Glutamatergic neuron (in vitro differentiated cells): ENCODE data around the gene EVC2. TPM values are rescaled to one million over a fixed set of nuclear protein-coding genes. Genes with fewer than 3 reads are reported as not detected.
"Not testable (repeated sequence)": the region's sequence is repeated elsewhere in the genome, so short reads cannot be mapped to it uniquely, and the experiment has no call there.

ENCODE experiments used
- DNase-seq: peaks from one replicate; pipeline ENCODE4 v3.0.0; 2022
- H3K27ac Mint-ChIP-seq: one replicate; pipeline ENCODE4 v1.8.0; 2020; ENCODE audit warnings: mild to moderate bottlenecking, mixed read lengths, inconsistent platforms; ENCODE audit not compliant: unreplicated experiment
- H3K27me3 Mint-ChIP-seq: one replicate; pipeline ENCODE4 v1.8.0; 2020; ENCODE audit warnings: mild to moderate bottlenecking, moderate library complexity, mixed read lengths, inconsistent platforms; ENCODE audit not compliant: unreplicated experiment
- H3K36me3 Mint-ChIP-seq: one replicate; pipeline ENCODE4 v1.8.0; 2020; ENCODE audit warnings: mild to moderate bottlenecking, mixed read lengths, inconsistent platforms; ENCODE audit not compliant: unreplicated experiment
- H3K4me1 Mint-ChIP-seq: one replicate; pipeline ENCODE4 v1.8.0; 2020; ENCODE audit warnings: mild to moderate bottlenecking, low read depth, mixed read lengths, inconsistent platforms; ENCODE audit not compliant: unreplicated experiment
- H3K4me3 Mint-ChIP-seq: one replicate; pipeline ENCODE4 v1.8.0; 2020; ENCODE audit warnings: mild to moderate bottlenecking, mixed read lengths, inconsistent platforms; ENCODE audit not compliant: unreplicated experiment
- H3K9me3 Mint-ChIP-seq: one replicate; pipeline ENCODE4 v1.8.0; 2020; ENCODE audit warnings: mild to moderate bottlenecking, moderate library complexity, mixed read lengths, inconsistent platforms; ENCODE audit not compliant: unreplicated experiment
- total RNA-seq: library from RNA; stranded (reverse); fragmentation: NEBNext Ultra II Directional; extraction: Animal tissue kit (Norgen Biotek cat#: 25700); gene quantifications from one replicate; pipeline ENCODE4 v1.2.1, GENCODE V29; 2021; ENCODE audit not compliant: unreplicated experiment
- TF ChIP-seq, protein P1 (sequence below): fragments of 200-600 bp; sonication (generic); IDR thresholded peaks from one replicate; pipeline ENCODE4 v1.5.0; 2021; ENCODE audit not compliant: partially characterized antibody, unreplicated experiment

EVC2 gene
- total RNA-seq, 1 donor from 2014 or later, result 2.3 TPM

DNA sequence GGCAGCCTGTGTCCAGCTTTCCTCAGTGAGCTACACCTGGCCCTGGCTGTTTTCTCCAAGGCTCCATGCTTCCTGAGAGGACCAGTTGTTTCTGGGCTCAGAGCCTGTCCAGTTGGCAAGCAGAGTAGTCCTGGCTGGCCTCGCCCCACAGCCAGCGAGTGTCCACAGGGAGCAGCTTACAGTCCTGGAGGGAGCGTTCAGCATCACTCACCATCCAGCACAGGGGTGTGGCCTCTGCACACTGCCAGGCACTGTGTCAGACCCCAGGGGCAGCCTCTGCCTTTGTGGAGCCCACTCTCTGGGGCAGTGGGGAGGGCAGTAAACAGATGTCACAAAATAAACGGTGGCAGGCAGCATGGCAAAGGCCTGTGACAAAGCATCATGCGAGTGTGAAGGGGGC lies 26.5 kb upstream of the EVC2 start:
- H3K4me1 Mint-ChIP-seq, result no peaks in the 10 kb centered on the region
- no peak overlapping the region for H3K27ac Mint-ChIP-seq
- DNase-seq, result no peak
- H3K36me3 Mint-ChIP-seq, result peaks cover 6% of the 10 kb centered on the region
- no peak overlapping the region for H3K4me3 Mint-ChIP-seq
- H3K9me3 Mint-ChIP-seq, result no peaks in the 10 kb centered on the region
- TF ChIP-seq, protein P1, sequence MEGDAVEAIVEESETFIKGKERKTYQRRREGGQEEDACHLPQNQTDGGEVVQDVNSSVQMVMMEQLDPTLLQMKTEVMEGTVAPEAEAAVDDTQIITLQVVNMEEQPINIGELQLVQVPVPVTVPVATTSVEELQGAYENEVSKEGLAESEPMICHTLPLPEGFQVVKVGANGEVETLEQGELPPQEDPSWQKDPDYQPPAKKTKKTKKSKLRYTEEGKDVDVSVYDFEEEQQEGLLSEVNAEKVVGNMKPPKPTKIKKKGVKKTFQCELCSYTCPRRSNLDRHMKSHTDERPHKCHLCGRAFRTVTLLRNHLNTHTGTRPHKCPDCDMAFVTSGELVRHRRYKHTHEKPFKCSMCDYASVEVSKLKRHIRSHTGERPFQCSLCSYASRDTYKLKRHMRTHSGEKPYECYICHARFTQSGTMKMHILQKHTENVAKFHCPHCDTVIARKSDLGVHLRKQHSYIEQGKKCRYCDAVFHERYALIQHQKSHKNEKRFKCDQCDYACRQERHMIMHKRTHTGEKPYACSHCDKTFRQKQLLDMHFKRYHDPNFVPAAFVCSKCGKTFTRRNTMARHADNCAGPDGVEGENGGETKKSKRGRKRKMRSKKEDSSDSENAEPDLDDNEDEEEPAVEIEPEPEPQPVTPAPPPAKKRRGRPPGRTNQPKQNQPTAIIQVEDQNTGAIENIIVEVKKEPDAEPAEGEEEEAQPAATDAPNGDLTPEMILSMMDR, result no peak
- peaks cover 1% of the 10 kb centered on the region for H3K27me3 Mint-ChIP-seq

DNA sequence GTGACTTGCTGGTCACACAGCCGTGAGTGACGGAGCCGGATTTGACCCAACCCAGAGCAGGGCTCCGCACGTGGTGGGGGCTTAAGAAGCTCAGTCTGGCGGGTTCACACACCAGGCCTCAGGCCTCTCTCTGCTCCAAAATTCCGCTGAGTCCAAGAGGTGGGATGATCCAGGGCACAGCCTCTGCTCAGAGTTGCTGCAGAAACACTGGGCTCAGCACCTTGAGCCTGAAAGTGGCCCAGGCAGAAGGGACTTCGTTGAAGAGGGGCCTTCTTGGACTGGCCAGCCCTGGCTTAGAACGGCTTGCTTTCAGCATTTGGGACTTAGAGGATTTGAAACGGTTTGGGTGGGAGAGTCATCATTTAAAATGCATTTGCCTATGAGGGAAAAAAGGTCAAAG lies 23.8 kb upstream of the EVC2 start:
- no peak overlapping the region for H3K27ac Mint-ChIP-seq

DNA sequence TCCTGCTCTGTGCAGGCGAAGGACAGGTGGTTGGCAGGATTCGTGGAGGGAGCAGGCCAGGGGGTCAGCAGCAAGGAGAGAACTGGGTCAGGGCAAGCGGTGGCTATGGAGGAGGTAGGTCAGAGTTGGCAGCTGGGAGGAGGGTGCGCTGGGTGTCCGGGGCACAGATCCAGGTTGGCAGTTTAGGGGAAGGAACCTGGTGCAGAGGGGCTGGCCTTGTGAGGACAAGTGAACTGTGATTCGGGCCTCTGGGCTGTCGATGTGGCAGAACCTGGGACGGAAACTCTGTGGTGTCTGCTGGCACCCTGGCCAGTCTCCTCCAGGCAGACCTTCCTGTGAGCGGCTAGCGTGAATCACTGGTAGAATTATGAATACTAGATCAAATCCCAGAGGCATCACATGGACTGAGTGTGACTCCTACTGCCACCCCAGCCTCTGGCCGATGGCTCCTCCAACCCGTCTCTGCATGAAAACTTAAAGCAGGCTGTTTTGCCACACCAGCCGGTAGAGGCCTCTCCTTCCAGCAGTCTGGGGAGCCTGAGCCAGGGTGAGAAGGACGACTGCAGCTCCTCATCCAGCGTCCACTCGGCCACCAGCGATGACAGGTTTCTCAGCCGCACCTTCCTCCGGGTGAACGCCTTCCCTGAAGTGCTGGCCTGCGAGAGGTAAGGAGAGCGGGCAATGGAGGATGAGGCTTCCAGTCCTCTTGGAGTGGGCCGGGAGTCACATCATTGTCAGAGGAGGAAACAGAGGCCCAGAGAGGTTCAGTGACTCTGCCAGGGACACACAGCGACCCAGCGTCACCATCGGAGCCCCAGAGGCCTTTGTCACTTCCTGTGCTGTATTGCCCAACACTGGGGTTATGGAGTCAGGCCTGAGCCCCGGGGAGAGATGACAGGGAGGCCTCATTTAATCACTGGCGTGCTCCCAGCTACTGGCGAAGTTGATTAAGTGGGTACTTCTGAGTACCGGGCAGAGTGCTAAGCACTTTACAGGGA lies 22.9 kb upstream of the EVC2 start:
- no peaks in the 10 kb centered on the region for H3K4me1 Mint-ChIP-seq
- H3K27me3 Mint-ChIP-seq, result peaks cover 5% of the 10 kb centered on the region
- DNase-seq, result no peak
- no peak overlapping the region for H3K27ac Mint-ChIP-seq
- H3K9me3 Mint-ChIP-seq, result peaks cover 4% of the 10 kb centered on the region
- H3K36me3 Mint-ChIP-seq, result peaks cover 10% of the 10 kb centered on the region
- H3K4me3 Mint-ChIP-seq, result no peak overlapping the region
- TF ChIP-seq, protein P1, result no peak

More for the DNA sequence above, 23.8 kb upstream of the EVC2 start:
- H3K4me3 Mint-ChIP-seq, result no peak overlapping the region
- no peaks in the 10 kb centered on the region for H3K4me1 Mint-ChIP-seq
- TF ChIP-seq, protein P1, result no peak
- H3K36me3 Mint-ChIP-seq, result peaks cover 10% of the 10 kb centered on the region
- no peak for DNase-seq
- H3K27me3 Mint-ChIP-seq, result peaks cover 5% of the 10 kb centered on the region
- peaks cover 4% of the 10 kb centered on the region for H3K9me3 Mint-ChIP-seq

DNA sequence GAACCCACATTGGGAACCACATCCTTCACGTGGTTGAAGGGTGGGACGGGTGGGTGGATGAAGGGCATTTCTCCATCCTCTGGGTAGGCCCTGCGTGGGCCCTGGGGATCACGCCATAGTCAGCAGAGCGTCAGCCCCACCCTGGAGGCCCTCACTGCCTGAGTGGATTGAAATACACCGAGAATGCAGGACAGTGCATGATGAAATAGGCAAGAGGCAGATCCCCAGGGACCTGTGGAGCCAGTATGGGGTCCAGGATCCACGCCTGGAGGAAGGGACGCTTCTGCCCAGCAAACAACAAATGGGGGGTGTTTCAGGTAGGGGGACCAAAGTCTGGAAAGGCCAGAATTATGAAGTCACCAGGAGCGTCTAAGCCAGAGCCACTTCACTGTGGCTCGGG lies 22.1 kb upstream of the EVC2 start:
- Mint-ChIP-seq H3K36me3 (peaks cover 10% of the 10 kb centered on the region), H3K27me3 (peaks cover 5% of the 10 kb centered on the region), H3K27ac (no peak overlapping the region), H3K9me3 (peaks cover 5% of the 10 kb centered on the region), H3K4me3 (no peak overlapping the region), H3K4me1 (no peaks in the 10 kb centered on the region)
- TF ChIP-seq, protein P1, result no peak
- DNase-seq, result no peak

DNA sequence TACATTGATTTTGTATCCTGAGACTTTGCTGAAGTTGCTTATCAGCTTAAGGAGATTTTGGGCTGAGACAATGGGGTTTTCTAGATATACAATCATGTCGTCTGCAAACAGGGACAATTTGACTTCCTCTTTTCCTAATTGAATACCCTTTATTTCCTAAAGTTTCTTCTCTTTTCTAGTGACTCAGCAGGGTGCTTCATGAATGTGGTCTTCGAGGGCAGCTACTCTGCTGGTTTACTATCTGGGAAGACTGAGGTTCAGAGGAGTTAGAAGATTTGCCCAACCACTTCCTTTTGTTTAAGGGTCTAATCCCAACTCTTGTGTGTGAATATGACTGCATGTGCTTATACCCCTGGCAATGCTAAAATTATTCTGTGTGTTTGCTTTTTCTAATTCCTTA lies 20.1 kb upstream of the EVC2 start:
- DNase-seq, H3K9me3 Mint-ChIP-seq, H3K36me3 Mint-ChIP-seq, H3K27me3 Mint-ChIP-seq, H3K4me1 Mint-ChIP-seq, H3K4me3 Mint-ChIP-seq, H3K27ac Mint-ChIP-seq: not testable (repeated sequence)
